DOHH2 (cell line): ENCODE measurements around the gene FSTL4.

Experiments
- EZH2phosphoT487 ChIP-seq: fragments of 200-600 bp; sonication (generic); IDR thresholded peaks from 2 replicates; pipeline ENCODE4 v1.6.1; 2017; ENCODE audit warnings: borderline replicate concordance, mild to moderate bottlenecking, antibody characterized with exemption, low read length, moderate library complexity, mixed read lengths
- TF ChIP-seq, protein P1 (sequence below): fragments of 200-600 bp; sonication (generic); IDR thresholded peaks from one replicate; pipeline ENCODE4 v1.5.1; 2014; ENCODE audit warnings: antibody characterized with exemption, mild to moderate bottlenecking, low read depth, low read length; ENCODE audit not compliant: poor library complexity, severe bottlenecking

DNA sequence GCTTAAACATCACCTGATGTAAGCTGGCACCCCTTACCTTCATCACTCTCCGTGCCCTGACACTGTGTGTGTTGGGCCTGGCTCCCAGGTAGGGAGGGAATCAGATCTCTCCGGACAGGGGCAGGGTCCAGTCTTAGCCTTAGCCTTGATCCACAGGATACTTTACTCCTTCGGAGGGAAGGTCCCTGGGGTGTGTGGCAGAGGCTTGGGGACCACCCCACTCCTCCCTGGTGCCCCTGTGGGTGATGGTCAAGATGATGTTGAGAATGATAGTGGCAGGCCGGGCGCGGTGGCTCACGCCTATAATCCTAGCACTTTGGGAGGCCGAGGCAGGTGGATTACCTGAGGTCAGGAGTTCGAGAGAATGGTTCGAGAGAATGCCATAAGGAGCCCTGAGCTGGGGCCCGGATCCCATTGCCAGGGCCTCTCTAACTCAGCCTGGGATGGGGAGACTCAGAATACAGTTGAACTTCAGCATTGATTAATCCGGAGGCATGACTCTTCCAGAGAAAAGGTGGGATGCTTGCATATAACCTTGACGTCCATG is 291.0 kb downstream of the FSTL4 start:
- TF ChIP-seq, protein P1, sequence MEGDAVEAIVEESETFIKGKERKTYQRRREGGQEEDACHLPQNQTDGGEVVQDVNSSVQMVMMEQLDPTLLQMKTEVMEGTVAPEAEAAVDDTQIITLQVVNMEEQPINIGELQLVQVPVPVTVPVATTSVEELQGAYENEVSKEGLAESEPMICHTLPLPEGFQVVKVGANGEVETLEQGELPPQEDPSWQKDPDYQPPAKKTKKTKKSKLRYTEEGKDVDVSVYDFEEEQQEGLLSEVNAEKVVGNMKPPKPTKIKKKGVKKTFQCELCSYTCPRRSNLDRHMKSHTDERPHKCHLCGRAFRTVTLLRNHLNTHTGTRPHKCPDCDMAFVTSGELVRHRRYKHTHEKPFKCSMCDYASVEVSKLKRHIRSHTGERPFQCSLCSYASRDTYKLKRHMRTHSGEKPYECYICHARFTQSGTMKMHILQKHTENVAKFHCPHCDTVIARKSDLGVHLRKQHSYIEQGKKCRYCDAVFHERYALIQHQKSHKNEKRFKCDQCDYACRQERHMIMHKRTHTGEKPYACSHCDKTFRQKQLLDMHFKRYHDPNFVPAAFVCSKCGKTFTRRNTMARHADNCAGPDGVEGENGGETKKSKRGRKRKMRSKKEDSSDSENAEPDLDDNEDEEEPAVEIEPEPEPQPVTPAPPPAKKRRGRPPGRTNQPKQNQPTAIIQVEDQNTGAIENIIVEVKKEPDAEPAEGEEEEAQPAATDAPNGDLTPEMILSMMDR, result no peak
- no peak for TF ChIP-seq EZH2phosphoT487
